Esophagus muscularis mucosa (tissue), 4 donors: ENCODE measurements around the gene OTOGL.

ENCODE experiments used
- EP300 ChIP-seq: sonication (generic); formaldehyde crosslinking; IDR thresholded peaks from one replicate; pipeline ENCODE4 v1.6.1; 2017; ENCODE audit warnings: antibody characterized with exemption
- POLR2A ChIP-seq: fragments of 450-650 bp; IDR thresholded peaks from one replicate; pipeline ENCODE4 v1.6.1; 2017; ENCODE audit warnings: antibody characterized with exemption, moderate library complexity, mild to moderate bottlenecking, low read depth
- POLR2AphosphoS5 ChIP-seq, 2 donors: sonication (generic); formaldehyde crosslinking; IDR thresholded peaks; one replicate each; pipeline ENCODE4 v1.6.1; 2017; ENCODE audit warnings: antibody characterized with exemption in 2 of 2
- TF ChIP-seq, protein P1 (sequence below), 3 experiments: fragments of 200-600 bp in 2 of 3; fragments of 450-650 bp in 1 of 3; sonication (generic) in 2 of 3; IDR thresholded peaks; one replicate each; pipeline ENCODE4 v1.5.1; 2017 to 2019; ENCODE audit warnings: antibody characterized with exemption in 3 of 3, mild to moderate bottlenecking in 2 of 3, moderate library complexity in 1 of 3

DNA sequence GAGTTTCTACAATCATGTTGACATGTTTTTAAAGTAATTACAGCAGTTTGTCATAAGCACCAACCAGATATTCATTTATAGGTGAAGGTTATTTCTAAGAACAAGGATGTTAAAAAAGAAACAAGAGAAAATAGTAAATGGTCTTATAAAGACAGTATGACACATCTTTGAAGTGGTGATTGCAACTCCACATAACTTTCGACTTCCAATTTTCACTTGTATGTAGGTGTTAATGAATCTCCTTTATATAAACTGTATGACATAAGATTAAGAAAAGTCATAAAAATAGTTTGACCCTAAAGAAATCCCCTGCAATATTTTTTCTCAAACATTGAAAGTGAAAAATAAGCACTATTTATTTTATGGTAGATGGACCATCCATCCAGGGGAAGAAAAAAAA is 199.9 kb downstream of the OTOGL start:
- TF ChIP-seq EP300 (no peak), POLR2A (no peak), POLR2AphosphoS5 (IDR thresholded peaks at IDR 0.05) (no peak)
- TF ChIP-seq, protein P1, sequence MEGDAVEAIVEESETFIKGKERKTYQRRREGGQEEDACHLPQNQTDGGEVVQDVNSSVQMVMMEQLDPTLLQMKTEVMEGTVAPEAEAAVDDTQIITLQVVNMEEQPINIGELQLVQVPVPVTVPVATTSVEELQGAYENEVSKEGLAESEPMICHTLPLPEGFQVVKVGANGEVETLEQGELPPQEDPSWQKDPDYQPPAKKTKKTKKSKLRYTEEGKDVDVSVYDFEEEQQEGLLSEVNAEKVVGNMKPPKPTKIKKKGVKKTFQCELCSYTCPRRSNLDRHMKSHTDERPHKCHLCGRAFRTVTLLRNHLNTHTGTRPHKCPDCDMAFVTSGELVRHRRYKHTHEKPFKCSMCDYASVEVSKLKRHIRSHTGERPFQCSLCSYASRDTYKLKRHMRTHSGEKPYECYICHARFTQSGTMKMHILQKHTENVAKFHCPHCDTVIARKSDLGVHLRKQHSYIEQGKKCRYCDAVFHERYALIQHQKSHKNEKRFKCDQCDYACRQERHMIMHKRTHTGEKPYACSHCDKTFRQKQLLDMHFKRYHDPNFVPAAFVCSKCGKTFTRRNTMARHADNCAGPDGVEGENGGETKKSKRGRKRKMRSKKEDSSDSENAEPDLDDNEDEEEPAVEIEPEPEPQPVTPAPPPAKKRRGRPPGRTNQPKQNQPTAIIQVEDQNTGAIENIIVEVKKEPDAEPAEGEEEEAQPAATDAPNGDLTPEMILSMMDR (IDR thresholded peaks at IDR 0.05): no peak
